Stimulated activated CD8-positive, alpha-beta memory T cell treated with anti-CD3 and anti-CD28 coated beads, Interleukin-12 subunit alpha, Interleukin-12 subunit beta, amount 100 ng/mL, for 24 hours (primary cell): ENCODE measurements around the gene MARCO.
"Not testable (repeated sequence)": the region's sequence is repeated elsewhere in the genome, so short reads cannot be mapped to it uniquely, and the experiment has no call there.

Experiments used
- DNase-seq: peaks from one replicate; pipeline ENCODE4 v3.0.0-alpha.2; 2020; ENCODE audit errors: extremely low read depth

The MARCO gene

GRCh38 chr2:118974103-118974993, 32.4 kb downstream of the MARCO start:
- no peak for DNase-seq

- DNase-seq, result no peak
Measured at GRCh38 chr2:118975133-118975532, 33.1 kb downstream of the MARCO start.

- DNase-seq, result no peak
Measured at GRCh38 chr2:118978064-118978463, 36.1 kb downstream of the MARCO start.

- no peak for DNase-seq
Measured at GRCh38 chr2:118979152-118979861, 37.3 kb downstream of the MARCO start.

GRCh38 chr2:118980022-118980421, 38.0 kb downstream of the MARCO start:
- DNase-seq, result no peak

- DNase-seq, result no peak
Measured at GRCh38 chr2:118980573-118980972, 38.6 kb downstream of the MARCO start.

- DNase-seq, result no peak
Measured at GRCh38 chr2:118981632-118982031, 39.6 kb downstream of the MARCO start.

- no peak for DNase-seq
Measured at GRCh38 chr2:118982039-118982438, 40.0 kb downstream of the MARCO start.

- no peak for DNase-seq
Measured at GRCh38 chr2:118983133-118983532, 41.1 kb downstream of the MARCO start.

GRCh38 chr2:118983915-118984314, 41.9 kb downstream of the MARCO start:
- DNase-seq, result no peak

GRCh38 chr2:118986738-118987137, 44.7 kb downstream of the MARCO start:
- DNase-seq, result no peak

- DNase-seq, result no peak
Measured at GRCh38 chr2:118987886-118988285, 45.9 kb downstream of the MARCO start.

GRCh38 chr2:118988706-118989105, 46.7 kb downstream of the MARCO start:
- DNase-seq, result no peak

GRCh38 chr2:118989481-118989880, 47.5 kb downstream of the MARCO start:
- no peak for DNase-seq

GRCh38 chr2:118990757-118991545, 49.0 kb downstream of the MARCO start:
- no peak for DNase-seq

- no peak for DNase-seq
Measured at GRCh38 chr2:118991554-118991953, 49.6 kb downstream of the MARCO start.

GRCh38 chr2:118992740-118993391, 50.9 kb downstream of the MARCO start:
- peak; percentile 5 for DNase-seq

- DNase-seq, result no peak
Measured at GRCh38 chr2:118993392-118993752, 51.4 kb downstream of the MARCO start.

GRCh38 chr2:118994172-118994700, 52.2 kb downstream of the MARCO start:
- no peak for DNase-seq

GRCh38 chr2:118994778-118995177, 52.8 kb downstream of the MARCO start:
- no peak for DNase-seq

GRCh38 chr2:119003856-119004255, 61.9 kb downstream of the MARCO start:
- not testable (repeated sequence) for DNase-seq

- DNase-seq, result no peak
Measured at GRCh38 chr2:119004602-119005001, 62.6 kb downstream of the MARCO start.
